K562 (cell line): Measurements from ENCODE around the gene ITGA11. TPM values are rescaled to one million over a fixed set of nuclear protein-coding genes. Genes with fewer than 3 reads are reported as not detected.

Source experiments
- FIP1L1 ChIP-seq: fragments of 200-400 bp; formaldehyde crosslinking; IDR thresholded peaks from 2 replicates; pipeline ENCODE4 v1.6.1; 2018; ENCODE audit warnings: mild to moderate bottlenecking, low read depth, low read length; ENCODE audit not compliant: poor library complexity, severe bottlenecking
- HMG20B ChIP-seq: fragments of 250-450 bp; sonication (Bioruptor Pico); IDR thresholded peaks from 2 replicates; pipeline ENCODE4 v1.5.0; 2021; ENCODE audit warnings: mild to moderate bottlenecking
- HNRNPLL ChIP-seq: fragments of 200-400 bp; formaldehyde crosslinking; IDR thresholded peaks from 2 replicates; pipeline ENCODE4 v1.6.1; 2017; ENCODE audit warnings: low read length, low read depth, mild to moderate bottlenecking; ENCODE audit not compliant: poor library complexity, severe bottlenecking
- HSF4 ChIP-seq: fragments of 250-450 bp; sonication (Bioruptor Pico); IDR thresholded peaks from 2 replicates; pipeline ENCODE4 v2.1.2; 2022; ENCODE audit warnings: mild to moderate bottlenecking, moderate library complexity, borderline replicate concordance
- KLF6 ChIP-seq: fragments of 250-450 bp; sonication (Bioruptor Pico); IDR thresholded peaks from 2 replicates; pipeline ENCODE4 v1.4.0; 2020; ENCODE audit warnings: mild to moderate bottlenecking, moderate library complexity, borderline replicate concordance
- MITF ChIP-seq: IDR thresholded peaks from 2 replicates; pipeline ENCODE4 v1.6.1; 2014; ENCODE audit warnings: antibody characterized with exemption
- NFATC3 ChIP-seq: fragments of 450-650 bp; IDR thresholded peaks from 2 replicates; pipeline ENCODE4 v1.6.1; 2017; ENCODE audit warnings: mild to moderate bottlenecking
- NFRKB ChIP-seq: fragments of 450-650 bp; IDR thresholded peaks from 2 replicates; pipeline ENCODE4 v1.6.1; 2016; ENCODE audit warnings: low read depth
- TAF1 ChIP-seq: IDR thresholded peaks from 2 replicates; pipeline ENCODE4 v1.6.1; 2011; ENCODE audit warnings: mild to moderate bottlenecking, low read length, moderate library complexity; ENCODE audit not compliant: insufficient read depth, control insufficient read depth, severe bottlenecking; ENCODE audit errors: extremely low read depth
- THRB ChIP-seq: fragments of 450-650 bp; formaldehyde crosslinking; conservative IDR thresholded peaks from 2 replicates; pipeline ENCODE4 v1.4.0; 2022; ENCODE audit warnings: mild to moderate bottlenecking, missing genetic modification characterization
- ZNF324 ChIP-seq: fragments of 250-450 bp; sonication (Bioruptor Pico); IDR thresholded peaks from 2 replicates; pipeline ENCODE4 v1.4.0; 2020; ENCODE audit warnings: mild to moderate bottlenecking
- ZNF398 ChIP-seq: fragments of 250-450 bp; sonication (Bioruptor Pico); IDR thresholded peaks from 2 replicates; pipeline ENCODE4 v1.8.0; 2021; ENCODE audit warnings: moderate library complexity, mild to moderate bottlenecking, inconsistent platforms
- ZNF592 ChIP-seq: fragments of 450-650 bp; IDR thresholded peaks from 2 replicates; pipeline ENCODE4 v1.6.1; 2017; ENCODE audit warnings: antibody characterized with exemption, mild to moderate bottlenecking
- ZSCAN32 ChIP-seq: fragments of 450-650 bp; formaldehyde crosslinking; IDR thresholded peaks from 2 replicates; pipeline ENCODE4 v1.4.0; 2020; ENCODE audit warnings: mild to moderate bottlenecking, moderate library complexity
- polyA plus RNA-seq, 8 experiments: library from polyadenylated mRNA; depleted of rRNA in 4 of 8; stranded (reverse) in 5 of 8; unstranded in 3 of 8; fragments of >200 nt; fragmentation: Nextera tagmentation in 2 of 8; fragmentation: Illumina TruSeq in 1 of 8; extraction: Ambion mirVana in 2 of 8; extraction: Trizol in 1 of 8; gene quantifications; 2 replicates each; pipeline versions ENCODE4 v1.2.1 to v1.2.3, GENCODE V29; 2011 to 2014; ENCODE audit warnings: inconsistent platforms in 1 of 8, missing spikeins in 1 of 8
- total RNA-seq, 7 experiments: library from RNA; depleted of rRNA in 6 of 7; stranded (reverse); fragments of >200 nt in 6 of 7; fragmentation: Illumina TruSeq in 2 of 7; extraction: Trizol in 2 of 7; gene quantifications; 2 replicates each; pipeline versions ENCODE4 v1.2.1 to v1.2.3, GENCODE V29; 2011 to 2021; ENCODE audit warnings: low replicate concordance in 1 of 7

ITGA11 gene
- total and polyA plus RNA-seq, 9 of the 15 experiments (the other 6 are each of a cell fraction or from before 2014, with no cell fraction given), result 0.01 TPM; not detected in 8

GRCh38 chr15:68298882-68299381, 133.0 kb downstream of the ITGA11 start (continued):
- TF ChIP-seq ZNF398 (CRISPR knock-in tag), result no peak
- no peak for TF ChIP-seq NFATC3
- no peak for TF ChIP-seq TAF1
- TF ChIP-seq THRB (CRISPR knock-in tag), result no peak
- no peak for TF ChIP-seq HSF4 (CRISPR knock-in tag)
- TF ChIP-seq HMG20B (CRISPR knock-in tag), result no peak
- no peak for TF ChIP-seq ZNF592
- TF ChIP-seq HNRNPLL, result no peak
- no peak for TF ChIP-seq ZSCAN32 (CRISPR knock-in tag)
- TF ChIP-seq FIP1L1, result no peak
- TF ChIP-seq MITF, result no peak
- no peak for TF ChIP-seq ZNF324
- TF ChIP-seq NFRKB, result no peak
- TF ChIP-seq KLF6 (CRISPR knock-in tag), result no peak
